Ishikawa (cell line): ENCODE results near the gene IWS1.

Experiments
- CREB1 ChIP-seq: IDR thresholded peaks from 2 replicates; pipeline ENCODE4 v1.6.1; 2012; ENCODE audit warnings: low read depth
- EGR1 ChIP-seq: IDR thresholded peaks from 2 replicates; pipeline ENCODE4 v1.6.1; 2012
- EP300 ChIP-seq: IDR thresholded peaks from 2 replicates; pipeline ENCODE4 v1.6.1; 2012; ENCODE audit warnings: borderline replicate concordance
- FOXM1 ChIP-seq: IDR thresholded peaks from 2 replicates; pipeline ENCODE4 v1.6.1; 2012; ENCODE audit warnings: low read depth, borderline replicate concordance
- NFIC ChIP-seq: IDR thresholded peaks from 2 replicates; pipeline ENCODE4 v1.6.1; 2012
- RAD21 ChIP-seq: IDR thresholded peaks from 2 replicates; pipeline ENCODE4 v1.6.1; 2012; ENCODE audit warnings: low read depth
- TEAD4 ChIP-seq: IDR thresholded peaks from 2 replicates; pipeline ENCODE4 v1.6.1; 2012
- ZBTB7A ChIP-seq: IDR thresholded peaks from 2 replicates; pipeline ENCODE4 v1.6.1; 2012; ENCODE audit warnings: low read depth
- TF ChIP-seq, protein P1 (sequence below): IDR thresholded peaks from 2 replicates; pipeline ENCODE4 v1.6.1; 2012; ENCODE audit warnings: low read depth, mild to moderate bottlenecking
- TF ChIP-seq, protein P2 (sequence below): IDR thresholded peaks from 2 replicates; pipeline ENCODE4 v1.6.1; 2012

DNA sequence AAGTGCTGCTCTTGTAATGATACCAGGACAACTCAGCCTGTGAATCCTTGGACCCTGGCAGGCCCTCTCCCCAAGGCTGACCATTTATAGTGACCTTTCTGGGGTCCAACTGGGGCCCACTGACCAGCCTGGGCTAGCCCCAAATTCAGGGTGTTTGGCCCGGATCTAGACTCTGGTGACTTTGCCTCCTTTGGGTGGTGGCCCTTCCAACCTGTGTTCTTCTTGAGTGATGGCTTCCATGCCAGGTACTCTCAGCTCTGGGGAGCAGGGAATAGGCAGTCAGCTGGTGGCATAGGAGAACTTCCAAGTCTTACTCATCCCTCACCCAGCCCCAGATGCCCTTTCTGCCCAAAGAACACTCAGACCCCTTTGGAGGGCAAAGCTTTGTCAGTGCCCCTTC lies 19.5 kb upstream of the IWS1 start:
- TF ChIP-seq, protein P1, sequence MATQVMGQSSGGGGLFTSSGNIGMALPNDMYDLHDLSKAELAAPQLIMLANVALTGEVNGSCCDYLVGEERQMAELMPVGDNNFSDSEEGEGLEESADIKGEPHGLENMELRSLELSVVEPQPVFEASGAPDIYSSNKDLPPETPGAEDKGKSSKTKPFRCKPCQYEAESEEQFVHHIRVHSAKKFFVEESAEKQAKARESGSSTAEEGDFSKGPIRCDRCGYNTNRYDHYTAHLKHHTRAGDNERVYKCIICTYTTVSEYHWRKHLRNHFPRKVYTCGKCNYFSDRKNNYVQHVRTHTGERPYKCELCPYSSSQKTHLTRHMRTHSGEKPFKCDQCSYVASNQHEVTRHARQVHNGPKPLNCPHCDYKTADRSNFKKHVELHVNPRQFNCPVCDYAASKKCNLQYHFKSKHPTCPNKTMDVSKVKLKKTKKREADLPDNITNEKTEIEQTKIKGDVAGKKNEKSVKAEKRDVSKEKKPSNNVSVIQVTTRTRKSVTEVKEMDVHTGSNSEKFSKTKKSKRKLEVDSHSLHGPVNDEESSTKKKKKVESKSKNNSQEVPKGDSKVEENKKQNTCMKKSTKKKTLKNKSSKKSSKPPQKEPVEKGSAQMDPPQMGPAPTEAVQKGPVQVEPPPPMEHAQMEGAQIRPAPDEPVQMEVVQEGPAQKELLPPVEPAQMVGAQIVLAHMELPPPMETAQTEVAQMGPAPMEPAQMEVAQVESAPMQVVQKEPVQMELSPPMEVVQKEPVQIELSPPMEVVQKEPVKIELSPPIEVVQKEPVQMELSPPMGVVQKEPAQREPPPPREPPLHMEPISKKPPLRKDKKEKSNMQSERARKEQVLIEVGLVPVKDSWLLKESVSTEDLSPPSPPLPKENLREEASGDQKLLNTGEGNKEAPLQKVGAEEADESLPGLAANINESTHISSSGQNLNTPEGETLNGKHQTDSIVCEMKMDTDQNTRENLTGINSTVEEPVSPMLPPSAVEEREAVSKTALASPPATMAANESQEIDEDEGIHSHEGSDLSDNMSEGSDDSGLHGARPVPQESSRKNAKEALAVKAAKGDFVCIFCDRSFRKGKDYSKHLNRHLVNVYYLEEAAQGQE, result no peak
- no peak for TF ChIP-seq EGR1
- TF ChIP-seq, protein P2, sequence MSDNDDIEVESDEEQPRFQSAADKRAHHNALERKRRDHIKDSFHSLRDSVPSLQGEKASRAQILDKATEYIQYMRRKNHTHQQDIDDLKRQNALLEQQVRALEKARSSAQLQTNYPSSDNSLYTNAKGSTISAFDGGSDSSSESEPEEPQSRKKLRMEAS, result no peak
- TF ChIP-seq RAD21, result no peak
- TF ChIP-seq TEAD4, result no peak
- no peak for TF ChIP-seq NFIC
- TF ChIP-seq CREB1, result no peak
- TF ChIP-seq EP300, result no peak
- no peak for TF ChIP-seq ZBTB7A
- no peak for TF ChIP-seq FOXM1
